ENCODE results near the gene NSUN2. TPM values are rescaled to one million over a fixed set of nuclear protein-coding genes. Genes with fewer than 3 reads are reported as not detected.
A peak's percentile ranks its signal among the peaks of the same experiment; 100 is the strongest.
"Not testable (repeated sequence)": the region's sequence is repeated elsewhere in the genome, so short reads cannot be mapped to it uniquely, and the experiment has no call there.

NSUN2 gene
- 61.9 TPM for polyA plus RNA-seq (2012; ENCODE audit: missing spikeins)

GRCh38 chr5:6632888-6633468 is at the start of gene NSUN2, which contains the start of gene SRD5A1:
NSUN2 (minus strand) TSS chr5:6633044; CDS start chr5:6632979, 65 bp downstream.
SRD5A1 (plus strand) TSS chr5:6633440; CDS start chr5:6633577, 137 bp downstream.
- FAIRE-seq = peak; percentile 82
- TF ChIP-seq POLR2AphosphoS5 (IDR thresholded peaks at IDR 0.05; ENCODE audit: low read depth, low read length) (peak; percentile 84), POLR2A (IDR thresholded peaks at IDR 0.05; ENCODE audit: low read depth, low read length) (peak; percentile 93), TAF1 (IDR thresholded peaks at IDR 0.05; ENCODE audit: borderline replicate concordance, low read depth, low read length) (peak; percentile 59; the same call in 1 of the 2 replicates)
- DNase-seq (ENCODE audit: insufficient read length) = peak; percentile 95

DNA sequence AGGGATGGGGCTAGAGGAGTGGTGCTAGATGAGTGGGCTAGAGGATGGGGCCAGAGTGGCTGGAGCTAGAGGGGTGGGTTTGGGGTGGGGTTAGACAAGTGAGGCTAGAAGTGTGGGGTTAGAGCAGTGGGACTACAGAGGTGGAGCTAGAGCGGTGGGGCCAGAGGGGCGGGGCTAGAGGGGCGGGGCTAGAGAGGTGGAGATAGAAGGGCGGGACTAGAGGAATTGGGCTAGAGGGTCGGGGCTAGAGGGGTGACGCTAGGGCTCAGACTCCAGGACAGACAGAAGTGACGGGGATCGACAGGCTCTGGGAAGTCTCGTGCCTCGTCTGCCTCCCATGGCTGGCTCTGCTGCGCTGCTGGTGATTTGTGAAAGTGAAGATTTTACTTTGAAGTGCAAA is 49.4 kb upstream of the NSUN2 start:
- FAIRE-seq (no peak), DNase-seq (ENCODE audit: insufficient read length) (no peak)
- TF ChIP-seq TAF1 (IDR thresholded peaks at IDR 0.05; ENCODE audit: borderline replicate concordance, low read depth, low read length) = no peak
- no peak for TF ChIP-seq POLR2AphosphoS5 (IDR thresholded peaks at IDR 0.05; ENCODE audit: low read depth, low read length)
- TF ChIP-seq POLR2A (IDR thresholded peaks at IDR 0.05; ENCODE audit: low read depth, low read length) = no peak

DNA sequence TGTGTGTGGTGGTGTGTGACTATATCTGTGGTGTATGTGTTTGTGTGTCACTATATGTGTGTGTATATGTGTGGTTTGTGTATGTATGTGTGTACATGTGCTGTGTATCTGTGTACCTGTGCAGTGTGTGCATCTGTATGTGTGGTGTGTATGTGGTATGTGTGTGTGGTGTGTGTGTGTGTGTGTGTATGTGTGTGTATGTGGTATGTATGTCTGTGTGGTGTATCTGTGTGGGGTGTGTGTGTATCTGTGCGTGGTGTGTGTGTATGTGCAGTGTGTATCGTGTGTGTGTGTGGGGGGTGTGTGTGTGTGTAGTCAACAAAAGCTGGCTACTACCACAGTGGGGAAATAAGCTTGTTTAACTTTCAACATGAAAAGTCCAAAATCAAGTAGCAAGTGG is 48.8 kb upstream of the NSUN2 start:
- TF ChIP-seq POLR2AphosphoS5 (IDR thresholded peaks at IDR 0.05; ENCODE audit: low read depth, low read length) (no peak), POLR2A (IDR thresholded peaks at IDR 0.05; ENCODE audit: low read depth, low read length) (no peak), TAF1 (IDR thresholded peaks at IDR 0.05; ENCODE audit: borderline replicate concordance, low read depth, low read length) (no peak)
- FAIRE-seq = no peak

DNA sequence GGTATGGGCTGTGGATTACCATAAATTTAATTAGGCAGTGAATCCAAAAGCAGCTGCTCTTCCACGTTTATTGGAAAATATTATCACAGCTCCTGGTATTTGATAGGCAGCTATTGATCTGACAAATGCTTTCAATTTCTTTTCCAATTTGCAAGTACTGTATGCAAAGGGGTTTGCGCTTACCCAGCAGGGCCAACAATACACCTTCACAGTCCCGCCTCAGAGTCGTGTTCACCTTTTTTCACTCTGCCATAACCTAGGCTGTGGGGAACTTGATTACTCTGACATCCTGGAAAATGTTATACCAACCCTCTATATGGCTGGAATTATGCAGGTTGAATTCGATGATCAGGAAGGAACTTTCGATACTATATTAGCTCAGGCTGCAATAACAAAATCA is 48.1 kb upstream of the NSUN2 start:
- no peak for TF ChIP-seq POLR2A (IDR thresholded peaks at IDR 0.05; ENCODE audit: low read depth, low read length)
- no peak for TF ChIP-seq TAF1 (IDR thresholded peaks at IDR 0.05; ENCODE audit: borderline replicate concordance, low read depth, low read length)
- TF ChIP-seq POLR2AphosphoS5 (IDR thresholded peaks at IDR 0.05; ENCODE audit: low read depth, low read length) = no peak
- no peak for DNase-seq (ENCODE audit: insufficient read length)
- no peak for FAIRE-seq

More for the DNA sequence above, 48.8 kb upstream of the NSUN2 start:
- DNase-seq (ENCODE audit: insufficient read length) = no peak

DNA sequence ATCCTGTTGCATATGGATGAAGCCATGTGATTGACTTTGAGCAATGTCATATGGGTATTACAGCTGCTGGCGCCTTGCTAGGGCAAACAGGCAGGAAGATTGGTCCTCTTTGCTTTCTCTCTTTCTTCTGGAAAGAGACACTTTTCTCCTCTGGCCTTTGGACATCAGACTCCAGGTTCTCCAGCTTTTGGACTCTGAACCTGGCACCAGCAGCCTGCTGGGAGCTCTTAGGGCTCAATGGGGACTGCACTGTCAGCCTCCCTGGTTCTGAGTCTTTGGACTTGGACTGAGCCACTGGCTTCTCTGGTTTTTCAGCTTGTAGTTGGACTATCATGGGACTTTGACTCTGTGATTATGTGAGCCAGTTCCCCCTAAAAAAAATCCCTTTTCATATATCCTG is 45.5 kb upstream of the NSUN2 start:
- TF ChIP-seq POLR2AphosphoS5 (IDR thresholded peaks at IDR 0.05; ENCODE audit: low read depth, low read length) (no peak), POLR2A (IDR thresholded peaks at IDR 0.05; ENCODE audit: low read depth, low read length) (no peak), TAF1 (IDR thresholded peaks at IDR 0.05; ENCODE audit: borderline replicate concordance, low read depth, low read length) (no peak)
- no peak for DNase-seq (ENCODE audit: insufficient read length)
- FAIRE-seq = no peak

DNA sequence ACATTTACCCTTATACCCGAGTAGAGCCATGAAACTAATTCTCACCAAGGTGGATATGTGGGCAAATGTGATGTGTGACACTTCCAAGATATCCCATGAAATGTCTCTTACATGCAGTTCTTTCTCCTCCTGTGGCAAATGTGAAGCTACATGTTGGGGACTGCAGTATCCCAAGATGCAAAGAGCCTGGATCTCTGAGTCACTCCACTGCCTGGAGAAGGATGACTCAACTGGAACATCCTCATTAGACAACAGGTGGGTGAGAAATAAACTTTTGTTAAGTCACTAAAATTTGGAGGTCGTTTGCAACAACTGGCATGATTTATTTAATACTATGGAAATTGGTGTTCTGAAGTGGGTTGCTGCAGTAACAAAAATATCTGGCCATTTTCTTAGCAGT is 43.9 kb upstream of the NSUN2 start:
- TF ChIP-seq POLR2A (IDR thresholded peaks at IDR 0.05; ENCODE audit: low read depth, low read length) = no peak
- FAIRE-seq (no peak), DNase-seq (ENCODE audit: insufficient read length) (no peak)

- TF ChIP-seq POLR2A (IDR thresholded peaks at IDR 0.05; ENCODE audit: low read depth, low read length) (no peak), TAF1 (IDR thresholded peaks at IDR 0.05; ENCODE audit: borderline replicate concordance, low read depth, low read length) (no peak), POLR2AphosphoS5 (IDR thresholded peaks at IDR 0.05; ENCODE audit: low read depth, low read length) (no peak)
- DNase-seq (ENCODE audit: insufficient read length) = no peak
- FAIRE-seq = no peak
These were observed 43.1 kb upstream of the NSUN2 start for GRCh38 chr5:6675784-6676491.

DNA sequence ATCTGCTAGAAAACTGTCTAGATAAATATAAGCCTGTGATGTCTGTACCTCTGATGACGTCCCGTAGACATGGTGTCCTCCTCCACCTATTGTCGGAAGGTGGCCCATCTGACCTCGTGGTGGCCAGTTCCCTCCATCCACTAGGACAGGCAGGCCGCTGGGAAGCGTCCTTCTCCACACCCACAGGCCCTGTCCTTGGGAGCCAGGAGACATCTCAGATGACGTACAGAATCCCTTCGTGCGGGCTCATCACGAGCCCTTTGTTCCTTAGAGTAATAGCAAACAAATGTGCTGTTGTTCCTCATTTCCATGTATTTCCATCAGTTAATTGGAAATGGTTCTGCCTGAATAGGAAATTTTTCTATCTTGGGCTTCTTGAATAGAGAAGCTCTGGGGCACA is 42.0 kb upstream of the NSUN2 start:
- TF ChIP-seq POLR2AphosphoS5 (IDR thresholded peaks at IDR 0.05; ENCODE audit: low read depth, low read length) (no peak), TAF1 (IDR thresholded peaks at IDR 0.05; ENCODE audit: borderline replicate concordance, low read depth, low read length) (no peak), POLR2A (IDR thresholded peaks at IDR 0.05; ENCODE audit: low read depth, low read length) (no peak)
- FAIRE-seq = no peak
- no peak for DNase-seq (ENCODE audit: insufficient read length)

DNA sequence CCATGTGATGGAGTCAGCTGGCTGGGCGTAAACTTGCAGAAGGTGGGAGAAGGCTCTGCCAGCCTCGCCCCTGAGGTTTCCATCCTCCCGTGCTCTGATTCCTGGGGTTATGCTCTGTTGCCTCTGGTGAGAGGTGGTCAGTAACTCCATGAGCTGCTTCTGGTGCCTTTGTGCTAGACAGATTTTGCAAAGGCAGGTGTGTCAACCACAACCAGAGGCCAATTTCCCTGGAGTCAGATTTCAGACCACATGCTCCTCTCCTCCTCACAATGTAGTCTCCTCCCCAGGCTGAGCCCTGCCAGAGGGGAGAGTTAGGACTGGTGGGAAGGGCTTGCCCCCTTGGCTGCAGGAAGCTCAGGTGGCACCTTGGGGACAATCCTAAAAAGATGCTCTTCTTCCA is 41.6 kb upstream of the NSUN2 start:
- TF ChIP-seq POLR2AphosphoS5 (IDR thresholded peaks at IDR 0.05; ENCODE audit: low read depth, low read length) (no peak), TAF1 (IDR thresholded peaks at IDR 0.05; ENCODE audit: borderline replicate concordance, low read depth, low read length) (no peak), POLR2A (IDR thresholded peaks at IDR 0.05; ENCODE audit: low read depth, low read length) (no peak)
- FAIRE-seq = no peak
- DNase-seq (ENCODE audit: insufficient read length) = no peak

GRCh38 chr5:6673963-6674362 is 41.1 kb upstream of the NSUN2 start:
- TF ChIP-seq POLR2AphosphoS5 (IDR thresholded peaks at IDR 0.05; ENCODE audit: low read depth, low read length) (no peak), POLR2A (IDR thresholded peaks at IDR 0.05; ENCODE audit: low read depth, low read length) (no peak), TAF1 (IDR thresholded peaks at IDR 0.05; ENCODE audit: borderline replicate concordance, low read depth, low read length) (no peak)
- DNase-seq (ENCODE audit: insufficient read length) = no peak
- no peak for FAIRE-seq

- no peak for FAIRE-seq
- no peak for TF ChIP-seq TAF1 (IDR thresholded peaks at IDR 0.05; ENCODE audit: borderline replicate concordance, low read depth, low read length)
- TF ChIP-seq POLR2A (IDR thresholded peaks at IDR 0.05; ENCODE audit: low read depth, low read length) = no peak
- no peak for TF ChIP-seq POLR2AphosphoS5 (IDR thresholded peaks at IDR 0.05; ENCODE audit: low read depth, low read length)
- DNase-seq (ENCODE audit: insufficient read length) = no peak
These were observed 40.2 kb upstream of the NSUN2 start for GRCh38 chr5:6673031-6673430.

- FAIRE-seq; DNase-seq (ENCODE audit: insufficient read length): not testable (repeated sequence)
These were observed 35.9 kb upstream of the NSUN2 start for GRCh38 chr5:6668717-6669116.
